ENCODE measurements around the gene FRMD3. TPM values are rescaled to one million over a fixed set of nuclear protein-coding genes. Genes with fewer than 3 reads are reported as not detected.
A peak's percentile ranks its signal among the peaks of the same experiment; 100 is the strongest.

FRMD3 gene
- total RNA-seq, 1 experiment from 2014 or later, result 3.9 TPM

- Histone ChIP-seq H3K4me3 (ENCODE audit: low read length) (no peak overlapping the region), H3K9ac (ENCODE audit: low read length) (no peak overlapping the region), H3K27me3 (ENCODE audit: low read length) (no peaks in the 10 kb centered on the region), H3F3A (ENCODE audit: low read length, unreplicated experiment) (no peaks in the 10 kb centered on the region), H2AFZ (ENCODE audit: low read length) (no peak overlapping the region), H3K9me3 (ENCODE audit: low read length) (no peaks in the 10 kb centered on the region), H3K79me2 (ENCODE audit: low read length) (peaks cover 4% of the 10 kb centered on the region; the same call in 1 of the 2 replicates), H3K4me2 (ENCODE audit: low read length) (no peak overlapping the region), H3K36me3 (ENCODE audit: low read depth, low read length) (no peaks in the 10 kb centered on the region), H4K20me1 (ENCODE audit: low read length) (no peaks in the 10 kb centered on the region), H3K9me2 (replicated peaks; ENCODE audit: low read length) (no peaks in the 10 kb centered on the region), H3K4me1 (ENCODE audit: insufficient read depth, low read length) (peaks cover 44% of the 10 kb centered on the region), H3K27ac (ENCODE audit: low read length) (no peak overlapping the region)
- DNase-seq (peak; percentile 4), ATAC-seq (no peak)
- CTCF ChIA-PET, result no interaction called here
- POLR2A ChIA-PET (ENCODE audit: unreplicated experiment), result no interaction called here
- intact Hi-C loops (cut with micrococcal nuclease), result loop anchor here (10.0 kb wide), 1 partner anchor 143 kb away; no protein-coding TSS in a partner anchor
- TF ChIP-seq EZH2phosphoT487 (IDR thresholded peaks at IDR 0.05; ENCODE audit: borderline replicate concordance, low read length) (no peak), EZH2 (IDR thresholded peaks at IDR 0.05; ENCODE audit: low read length, unreplicated experiment) (no peak)
- TF ChIP-seq, protein P1, sequence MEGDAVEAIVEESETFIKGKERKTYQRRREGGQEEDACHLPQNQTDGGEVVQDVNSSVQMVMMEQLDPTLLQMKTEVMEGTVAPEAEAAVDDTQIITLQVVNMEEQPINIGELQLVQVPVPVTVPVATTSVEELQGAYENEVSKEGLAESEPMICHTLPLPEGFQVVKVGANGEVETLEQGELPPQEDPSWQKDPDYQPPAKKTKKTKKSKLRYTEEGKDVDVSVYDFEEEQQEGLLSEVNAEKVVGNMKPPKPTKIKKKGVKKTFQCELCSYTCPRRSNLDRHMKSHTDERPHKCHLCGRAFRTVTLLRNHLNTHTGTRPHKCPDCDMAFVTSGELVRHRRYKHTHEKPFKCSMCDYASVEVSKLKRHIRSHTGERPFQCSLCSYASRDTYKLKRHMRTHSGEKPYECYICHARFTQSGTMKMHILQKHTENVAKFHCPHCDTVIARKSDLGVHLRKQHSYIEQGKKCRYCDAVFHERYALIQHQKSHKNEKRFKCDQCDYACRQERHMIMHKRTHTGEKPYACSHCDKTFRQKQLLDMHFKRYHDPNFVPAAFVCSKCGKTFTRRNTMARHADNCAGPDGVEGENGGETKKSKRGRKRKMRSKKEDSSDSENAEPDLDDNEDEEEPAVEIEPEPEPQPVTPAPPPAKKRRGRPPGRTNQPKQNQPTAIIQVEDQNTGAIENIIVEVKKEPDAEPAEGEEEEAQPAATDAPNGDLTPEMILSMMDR (conservative IDR thresholded peaks at IDR 0.05; ENCODE audit: low read depth, low read length), result no peak
- no TSS peak for BruUV-seq (replicated peaks)
Observed at GRCh38 chr9:83477571-83477970, 60.6 kb downstream of the FRMD3 start.

DNA sequence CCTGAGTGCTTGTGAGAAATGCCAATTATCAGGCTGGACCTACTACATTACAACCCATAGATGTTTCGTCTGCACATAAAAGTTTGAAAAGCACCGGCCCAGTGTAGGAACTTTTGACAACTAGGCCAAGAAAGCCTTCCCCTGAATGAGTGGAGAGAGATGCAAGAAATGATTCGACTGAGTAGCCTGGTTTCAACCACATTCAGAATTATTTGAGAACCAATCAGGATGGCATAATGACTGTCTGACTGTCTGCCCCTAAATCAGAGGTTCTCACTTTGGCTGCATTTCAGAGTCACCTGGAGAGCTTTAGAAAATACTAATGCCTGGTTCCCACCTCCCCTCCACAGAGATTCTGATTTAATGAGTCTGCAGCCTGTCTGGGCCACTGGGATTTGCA is 61.1 kb downstream of the FRMD3 start:
- H2AFZ ChIP-seq (ENCODE audit: low read length), result no peak overlapping the region
- BruUV-seq (replicated peaks), result no TSS peak
- H3F3A ChIP-seq (ENCODE audit: low read length, unreplicated experiment), result no peaks in the 10 kb centered on the region
- ATAC-seq, result no peak
- no peaks in the 10 kb centered on the region for H3K9me3 ChIP-seq (ENCODE audit: low read length)
- no peak overlapping the region for H3K27ac ChIP-seq (ENCODE audit: low read length)
- H3K9me2 ChIP-seq (replicated peaks; ENCODE audit: low read length), result no peaks in the 10 kb centered on the region
- no peak for DNase-seq
- no peaks in the 10 kb centered on the region for H3K36me3 ChIP-seq (ENCODE audit: low read depth, low read length)
- peaks cover 4% of the 10 kb centered on the region; the same call in 1 of the 2 replicates for H3K79me2 ChIP-seq (ENCODE audit: low read length)
- H3K27me3 ChIP-seq (ENCODE audit: low read length), result no peaks in the 10 kb centered on the region
- H3K4me2 ChIP-seq (ENCODE audit: low read length), result no peak overlapping the region
- no peak overlapping the region for H3K9ac ChIP-seq (ENCODE audit: low read length)
- no peak overlapping the region for H3K4me3 ChIP-seq (ENCODE audit: low read length)
- intact Hi-C loops (cut with micrococcal nuclease), result loop anchor here (10.0 kb wide), 1 partner anchor 142 kb away; no protein-coding TSS in a partner anchor
- no peaks in the 10 kb centered on the region for H4K20me1 ChIP-seq (ENCODE audit: low read length)
- ChIA-PET POLR2A (ENCODE audit: unreplicated experiment) (no interaction called here), CTCF (no interaction called here)
- peaks cover 47% of the 10 kb centered on the region for H3K4me1 ChIP-seq (ENCODE audit: insufficient read depth, low read length)
- TF ChIP-seq, protein P1 (conservative IDR thresholded peaks at IDR 0.05; ENCODE audit: low read depth, low read length), result no peak
- no peak for TF ChIP-seq EZH2 (IDR thresholded peaks at IDR 0.05; ENCODE audit: low read length, unreplicated experiment)
- TF ChIP-seq EZH2phosphoT487 (IDR thresholded peaks at IDR 0.05; ENCODE audit: borderline replicate concordance, low read length), result no peak

DNA sequence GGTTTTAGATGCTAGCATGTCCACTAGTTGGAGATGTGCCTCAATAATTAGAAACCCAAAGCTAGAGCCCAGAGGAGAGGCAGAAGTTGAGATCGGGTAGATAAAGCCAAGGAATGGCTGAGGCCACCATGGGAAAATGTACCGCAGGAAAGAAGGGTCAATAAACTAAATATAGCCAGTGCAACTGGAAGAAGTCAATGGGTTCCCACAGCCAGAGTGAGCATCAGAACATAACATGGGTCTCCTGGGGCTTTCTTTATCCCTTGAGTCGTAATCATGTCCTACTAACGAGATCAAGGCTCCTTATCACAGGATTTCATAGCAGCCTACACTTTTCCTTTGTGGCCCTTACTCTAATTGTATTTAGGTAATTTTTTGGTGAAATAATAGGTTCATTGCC is 61.7 kb downstream of the FRMD3 start:
- Histone ChIP-seq H4K20me1 (ENCODE audit: low read length) (no peaks in the 10 kb centered on the region), H3K4me1 (ENCODE audit: insufficient read depth, low read length) (peaks cover 52% of the 10 kb centered on the region), H2AFZ (ENCODE audit: low read length) (no peak overlapping the region), H3K4me3 (ENCODE audit: low read length) (no peak overlapping the region), H3K9ac (ENCODE audit: low read length) (no peak overlapping the region; the same call in 1 of the 2 replicates), H3K79me2 (ENCODE audit: low read length) (peaks cover 4% of the 10 kb centered on the region; the same call in 1 of the 2 replicates), H3K9me2 (replicated peaks; ENCODE audit: low read length) (no peaks in the 10 kb centered on the region), H3F3A (ENCODE audit: low read length, unreplicated experiment) (no peaks in the 10 kb centered on the region), H3K36me3 (ENCODE audit: low read depth, low read length) (no peaks in the 10 kb centered on the region), H3K27me3 (ENCODE audit: low read length) (no peaks in the 10 kb centered on the region), H3K9me3 (ENCODE audit: low read length) (no peaks in the 10 kb centered on the region), H3K4me2 (ENCODE audit: low read length) (no peak overlapping the region), H3K27ac (ENCODE audit: low read length) (peak overlapping the region; percentile 65)
- intact Hi-C loops (cut with micrococcal nuclease), result loop anchor here (10.0 kb wide), 1 partner anchor 142 kb away; no protein-coding TSS in a partner anchor
- no peak for DNase-seq
- POLR2A ChIA-PET (ENCODE audit: unreplicated experiment), result no interaction called here
- no TSS peak for BruUV-seq (replicated peaks)
- ATAC-seq, result no peak
- CTCF ChIA-PET, result no interaction called here
- TF ChIP-seq EZH2 (IDR thresholded peaks at IDR 0.05; ENCODE audit: low read length, unreplicated experiment) (no peak), EZH2phosphoT487 (IDR thresholded peaks at IDR 0.05; ENCODE audit: borderline replicate concordance, low read length) (no peak)
- TF ChIP-seq, protein P1 (conservative IDR thresholded peaks at IDR 0.05; ENCODE audit: low read depth, low read length), result no peak
